Measurements from ENCODE around the gene CLK2.
"Not testable (repeated sequence)": the region's sequence is repeated elsewhere in the genome, so short reads cannot be mapped to it uniquely, and the experiment has no call there.

CLK2 gene

DNA sequence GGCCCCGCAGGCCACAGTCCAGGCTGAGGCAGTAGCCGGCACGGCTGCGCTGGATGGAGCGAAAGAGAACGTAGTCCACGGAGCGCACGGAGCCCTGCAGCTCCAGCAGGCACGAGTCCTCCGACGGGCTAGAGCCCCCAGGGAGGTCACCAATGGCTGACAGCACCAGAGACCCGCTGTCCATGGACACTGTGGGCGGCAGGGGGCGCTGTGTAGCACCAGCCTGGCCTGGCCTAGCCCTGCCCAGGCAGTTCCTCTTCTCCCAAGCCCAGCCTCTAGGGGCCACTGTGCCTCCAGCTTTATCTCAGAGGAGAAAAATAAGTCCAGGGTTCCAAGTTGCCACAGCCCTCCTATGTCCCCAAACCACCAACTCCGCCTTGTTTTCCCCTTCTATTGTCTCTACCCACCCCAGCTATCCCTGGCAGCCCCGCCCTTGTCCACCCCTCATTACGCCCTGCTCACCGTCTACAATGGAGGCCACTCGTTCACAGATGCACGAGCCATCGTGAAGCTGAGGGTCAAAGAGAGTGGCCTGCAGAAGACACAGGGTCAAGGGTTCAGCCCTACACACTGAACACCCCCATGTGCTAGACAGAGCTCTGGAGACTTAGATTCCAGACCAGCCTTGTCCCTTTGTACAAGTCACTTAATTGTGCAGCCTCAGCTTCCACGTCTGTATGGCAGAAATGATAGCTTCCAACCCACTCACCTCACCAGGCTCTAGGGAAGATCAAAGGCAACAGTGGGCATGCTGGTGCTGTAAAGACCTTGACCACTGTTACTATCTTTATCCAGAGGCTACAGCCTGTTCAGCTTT is 22.5 kb downstream of the CLK2 start:
- peak; percentile 98 for DNase-seq (ENCODE audit: insufficient read length, low spot score)
- FAIRE-seq: peak; percentile 94

DNA sequence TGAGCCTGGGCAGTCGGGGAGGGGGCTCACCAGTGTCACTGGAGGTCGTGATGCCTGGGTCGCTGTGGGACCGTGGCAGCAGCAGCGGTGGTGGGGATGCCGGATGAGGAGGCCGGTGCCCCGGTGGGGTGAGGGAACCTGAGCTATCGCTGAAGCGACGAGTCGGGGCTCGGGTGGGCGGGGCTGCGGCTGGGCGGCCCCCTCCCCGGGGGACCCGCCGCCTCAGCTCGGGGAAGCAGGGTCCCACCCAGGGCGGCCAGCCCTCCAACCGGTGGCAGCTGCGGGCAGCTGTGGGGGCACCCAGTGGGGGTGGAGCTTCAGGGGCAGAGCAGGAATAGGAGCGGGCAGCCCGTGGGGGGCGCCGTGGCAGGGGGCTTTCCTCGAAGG is 23.1 kb downstream of the CLK2 start:
- no peak for TF ChIP-seq TAF1 (IDR thresholded peaks at IDR 0.05; ENCODE audit: low read depth, low read length)
- TF ChIP-seq POLR2AphosphoS5 (IDR thresholded peaks at IDR 0.05; ENCODE audit: low read depth, low read length): no peak
- no peak for TF ChIP-seq POU2F2 (IDR thresholded peaks at IDR 0.05; ENCODE audit: low read depth, low read length)
- no peak for TF ChIP-seq SPI1 (IDR thresholded peaks at IDR 0.05; ENCODE audit: low read depth, low read length)
- TF ChIP-seq POLR2A (IDR thresholded peaks at IDR 0.05; ENCODE audit: low read depth, low read length): no peak
- TF ChIP-seq PAX5 (IDR thresholded peaks at IDR 0.05; ENCODE audit: insufficient read depth, low read length, severe bottlenecking): no peak
- FAIRE-seq: no peak

More for the DNA sequence above, 22.5 kb downstream of the CLK2 start:
- peak; percentile 96 for TF ChIP-seq SPI1 (IDR thresholded peaks at IDR 0.05; ENCODE audit: low read depth, low read length)
- no peak for TF ChIP-seq PAX5 (IDR thresholded peaks at IDR 0.05; ENCODE audit: insufficient read depth, low read length, severe bottlenecking)
- TF ChIP-seq POLR2AphosphoS5 (IDR thresholded peaks at IDR 0.05; ENCODE audit: low read depth, low read length): no peak
- no peak for TF ChIP-seq POLR2A (IDR thresholded peaks at IDR 0.05; ENCODE audit: low read depth, low read length)
- peak; percentile 48; the same call in 1 of the 2 replicates for TF ChIP-seq POU2F2 (IDR thresholded peaks at IDR 0.05; ENCODE audit: low read depth, low read length)

DNA sequence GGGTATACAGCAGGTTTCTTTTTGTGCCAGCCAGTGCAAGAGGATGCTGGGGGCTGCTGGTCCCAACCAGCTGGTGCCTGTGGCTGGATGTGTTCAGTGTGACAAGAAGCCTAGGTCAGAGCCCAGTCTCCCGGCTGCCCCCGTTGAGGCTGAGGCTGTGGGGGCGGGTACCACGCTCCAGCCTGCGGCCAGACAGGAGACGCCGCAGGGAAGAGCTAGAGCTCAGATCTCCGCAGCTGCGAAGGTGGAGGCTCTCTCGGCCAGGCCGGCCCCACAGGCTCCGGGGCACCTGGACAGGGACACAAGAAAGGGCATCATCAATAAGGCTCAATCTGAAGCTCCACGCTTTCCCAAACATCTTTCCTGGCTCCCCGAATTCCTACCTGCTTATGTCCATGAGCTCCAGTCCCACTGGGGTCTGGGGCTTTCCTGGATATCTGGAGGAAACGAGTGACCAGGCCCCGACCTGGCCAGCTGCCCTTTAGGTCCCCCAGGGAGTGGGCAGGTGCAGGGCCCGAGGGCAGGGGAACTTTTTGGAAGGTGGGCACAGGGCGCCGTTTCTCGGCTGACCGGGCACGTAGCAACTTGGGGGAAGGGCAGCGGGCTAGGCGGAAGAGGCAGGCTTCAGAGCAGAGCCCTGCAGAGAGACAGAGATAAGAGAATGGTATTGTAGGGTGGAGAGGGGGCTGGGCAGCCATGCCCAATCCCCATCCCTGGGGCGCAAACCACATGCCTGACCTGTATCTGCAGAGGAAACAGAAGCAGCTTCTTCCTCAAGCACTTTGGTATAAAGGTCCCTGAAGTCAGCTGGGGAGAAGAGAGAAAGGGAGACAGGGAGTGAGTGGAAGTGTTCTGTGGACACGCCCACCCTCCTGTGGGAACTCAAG is 25.4 kb downstream of the CLK2 start:
- DNase-seq (ENCODE audit: insufficient read length, low spot score): no peak
- FAIRE-seq: no peak
- TF ChIP-seq POLR2AphosphoS5 (IDR thresholded peaks at IDR 0.05; ENCODE audit: low read depth, low read length) (no peak), POU2F2 (IDR thresholded peaks at IDR 0.05; ENCODE audit: low read depth, low read length) (no peak), PAX5 (IDR thresholded peaks at IDR 0.05; ENCODE audit: insufficient read depth, low read length, severe bottlenecking) (no peak), SPI1 (IDR thresholded peaks at IDR 0.05; ENCODE audit: low read depth, low read length) (no peak), POLR2A (IDR thresholded peaks at IDR 0.05; ENCODE audit: low read depth, low read length) (no peak), TAF1 (IDR thresholded peaks at IDR 0.05; ENCODE audit: low read depth, low read length) (no peak)

More for the DNA sequence above, 23.1 kb downstream of the CLK2 start:
- DNase-seq (ENCODE audit: insufficient read length, low spot score): no peak

DNA sequence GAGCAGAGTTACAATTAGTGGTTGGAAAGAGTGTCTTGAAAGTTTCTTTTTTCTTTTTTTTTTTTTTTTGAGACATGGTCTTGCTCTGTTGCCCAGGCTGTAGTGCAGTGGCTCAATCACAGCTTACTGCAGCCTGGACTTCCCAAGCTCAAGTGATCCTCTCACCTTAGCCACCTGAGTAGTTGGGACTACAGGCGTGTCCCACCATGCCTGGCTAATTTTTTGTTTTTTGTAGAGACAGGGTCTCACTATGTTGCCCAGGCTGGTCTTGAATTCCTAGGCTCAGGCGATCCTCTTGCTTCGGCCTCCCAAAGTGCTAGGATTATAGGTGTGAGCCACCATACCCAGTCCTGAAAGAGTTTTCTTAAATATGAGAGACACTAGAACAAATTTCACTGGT is 26.5 kb downstream of the CLK2 start:
- not testable (repeated sequence) for DNase-seq (ENCODE audit: insufficient read length, low spot score); FAIRE-seq

GRCh38 chr1:155245163-155245524 is 28.2 kb downstream of the CLK2 start:
- TF ChIP-seq PAX5 (IDR thresholded peaks at IDR 0.05; ENCODE audit: insufficient read depth, low read length, severe bottlenecking) (no peak), POLR2A (IDR thresholded peaks at IDR 0.05; ENCODE audit: low read depth, low read length) (no peak), POU2F2 (IDR thresholded peaks at IDR 0.05; ENCODE audit: low read depth, low read length) (0 out of 2 replicates have a peak, but pooled peaks have one; percentile 24)
- DNase-seq (ENCODE audit: insufficient read length, low spot score): no peak
- no peak for FAIRE-seq

DNA sequence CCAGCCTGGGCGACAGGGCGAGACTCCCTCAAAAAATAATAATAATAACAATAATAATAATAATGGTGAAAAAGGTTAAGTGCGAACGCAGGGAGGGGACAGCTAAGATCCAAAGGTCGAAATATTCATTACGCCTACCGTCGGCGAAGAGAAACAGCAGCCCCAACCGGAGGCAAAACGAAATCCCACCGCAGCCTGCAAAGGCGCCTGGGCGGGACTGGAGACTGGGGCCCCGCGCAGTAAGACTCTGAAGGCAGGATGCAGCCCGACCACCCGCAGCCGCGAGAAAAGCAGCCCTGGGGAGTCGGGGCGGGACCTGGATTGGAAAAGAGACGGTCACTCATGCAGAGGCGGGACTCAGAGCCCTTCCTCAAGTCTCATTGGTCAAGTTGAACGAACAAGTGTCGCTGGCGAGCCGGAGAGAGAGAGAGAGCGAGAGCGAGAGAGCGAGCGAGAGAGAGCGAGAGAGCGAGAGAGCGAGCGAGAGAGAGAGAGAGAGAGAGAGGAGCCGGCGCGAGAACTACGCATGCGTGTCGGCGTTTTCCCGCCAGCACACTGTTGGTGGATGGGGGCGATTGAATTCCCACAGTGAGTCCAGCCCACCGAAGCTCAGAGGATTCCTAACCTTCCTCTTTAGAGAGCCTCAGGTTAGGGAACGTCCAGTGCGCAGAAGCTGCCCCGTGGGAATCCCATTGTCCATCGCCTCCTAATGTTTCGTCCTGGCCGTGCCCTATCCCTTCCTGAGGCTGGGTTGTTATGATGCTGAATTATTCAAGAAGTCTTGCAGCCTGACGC is 28.7 kb downstream of the CLK2 start:
- TF ChIP-seq POLR2A (IDR thresholded peaks at IDR 0.05; ENCODE audit: low read depth, low read length) (peak; percentile 92), SPI1 (IDR thresholded peaks at IDR 0.05; ENCODE audit: low read depth, low read length) (no peak), TAF1 (IDR thresholded peaks at IDR 0.05; ENCODE audit: low read depth, low read length) (peak; percentile 80; the same call in 1 of the 2 replicates), PAX5 (IDR thresholded peaks at IDR 0.05; ENCODE audit: insufficient read depth, low read length, severe bottlenecking) (peak; percentile 99), POU2F2 (IDR thresholded peaks at IDR 0.05; ENCODE audit: low read depth, low read length) (peak; percentile 93), POLR2AphosphoS5 (IDR thresholded peaks at IDR 0.05; ENCODE audit: low read depth, low read length) (peak; percentile 94)
- DNase-seq (ENCODE audit: insufficient read length, low spot score) (peak; percentile 91), FAIRE-seq (peak; percentile 31)

DNA sequence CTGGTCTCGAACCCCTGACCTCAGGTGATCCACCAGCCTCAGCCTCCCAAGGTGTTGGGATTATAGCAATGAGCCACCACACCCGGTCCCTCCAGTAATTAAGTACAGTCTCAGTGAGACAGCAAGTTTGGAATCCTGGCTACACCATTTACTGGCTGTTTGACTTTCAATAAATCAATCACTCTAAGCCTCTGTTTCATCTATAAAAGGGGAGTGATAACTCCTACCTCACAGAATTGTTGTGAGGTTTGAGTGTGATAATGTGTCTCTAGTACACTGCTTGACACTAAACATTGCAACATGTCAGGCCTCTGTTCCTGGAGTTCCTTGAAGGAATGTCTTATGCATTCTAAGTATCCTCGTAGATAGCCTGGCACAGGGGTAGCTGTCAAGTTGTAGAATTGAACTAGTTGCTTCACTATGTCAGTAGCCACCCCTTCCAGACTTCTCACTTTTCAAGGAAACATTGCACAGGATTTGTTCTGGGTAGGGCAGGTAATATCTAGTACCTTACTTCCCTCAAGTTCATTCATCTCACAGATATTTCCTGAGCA is 30.4 kb downstream of the CLK2 start:
- DNase-seq (ENCODE audit: insufficient read length, low spot score) (no peak), FAIRE-seq (no peak)
- TF ChIP-seq PAX5 (IDR thresholded peaks at IDR 0.05; ENCODE audit: insufficient read depth, low read length, severe bottlenecking) (no peak), POU2F2 (IDR thresholded peaks at IDR 0.05; ENCODE audit: low read depth, low read length) (no peak), TAF1 (IDR thresholded peaks at IDR 0.05; ENCODE audit: low read depth, low read length) (no peak), POLR2AphosphoS5 (IDR thresholded peaks at IDR 0.05; ENCODE audit: low read depth, low read length) (no peak), POLR2A (IDR thresholded peaks at IDR 0.05; ENCODE audit: low read depth, low read length) (no peak), SPI1 (IDR thresholded peaks at IDR 0.05; ENCODE audit: low read depth, low read length) (no peak)

GRCh38 chr1:155241841-155242264 is 31.5 kb downstream of the CLK2 start:
- no peak for DNase-seq (ENCODE audit: insufficient read length, low spot score)
- no peak for FAIRE-seq
- TF ChIP-seq SPI1 (IDR thresholded peaks at IDR 0.05; ENCODE audit: low read depth, low read length) (no peak), TAF1 (IDR thresholded peaks at IDR 0.05; ENCODE audit: low read depth, low read length) (no peak), POU2F2 (IDR thresholded peaks at IDR 0.05; ENCODE audit: low read depth, low read length) (no peak)
